Myocyte (in vitro differentiated cells): ENCODE data around the gene RXRA. TPM values are rescaled to one million over a fixed set of nuclear protein-coding genes. Genes with fewer than 3 reads are reported as not detected.
"Not testable (repeated sequence)": the region's sequence is repeated elsewhere in the genome, so short reads cannot be mapped to it uniquely, and the experiment has no call there.

Experiments
- DNase-seq: peaks from one replicate; pipeline ENCODE4 v3.0.0-alpha.2; 2012; ENCODE audit warnings: low read depth
- total RNA-seq: library from RNA; depleted of rRNA; stranded (reverse); fragments of >200 nt; gene quantifications from 2 replicates; pipeline ENCODE4 v1.2.3, GENCODE V29; 2014

RXRA gene
- total RNA-seq, 1 donor from 2014 or later, result 25.4 TPM

DNA sequence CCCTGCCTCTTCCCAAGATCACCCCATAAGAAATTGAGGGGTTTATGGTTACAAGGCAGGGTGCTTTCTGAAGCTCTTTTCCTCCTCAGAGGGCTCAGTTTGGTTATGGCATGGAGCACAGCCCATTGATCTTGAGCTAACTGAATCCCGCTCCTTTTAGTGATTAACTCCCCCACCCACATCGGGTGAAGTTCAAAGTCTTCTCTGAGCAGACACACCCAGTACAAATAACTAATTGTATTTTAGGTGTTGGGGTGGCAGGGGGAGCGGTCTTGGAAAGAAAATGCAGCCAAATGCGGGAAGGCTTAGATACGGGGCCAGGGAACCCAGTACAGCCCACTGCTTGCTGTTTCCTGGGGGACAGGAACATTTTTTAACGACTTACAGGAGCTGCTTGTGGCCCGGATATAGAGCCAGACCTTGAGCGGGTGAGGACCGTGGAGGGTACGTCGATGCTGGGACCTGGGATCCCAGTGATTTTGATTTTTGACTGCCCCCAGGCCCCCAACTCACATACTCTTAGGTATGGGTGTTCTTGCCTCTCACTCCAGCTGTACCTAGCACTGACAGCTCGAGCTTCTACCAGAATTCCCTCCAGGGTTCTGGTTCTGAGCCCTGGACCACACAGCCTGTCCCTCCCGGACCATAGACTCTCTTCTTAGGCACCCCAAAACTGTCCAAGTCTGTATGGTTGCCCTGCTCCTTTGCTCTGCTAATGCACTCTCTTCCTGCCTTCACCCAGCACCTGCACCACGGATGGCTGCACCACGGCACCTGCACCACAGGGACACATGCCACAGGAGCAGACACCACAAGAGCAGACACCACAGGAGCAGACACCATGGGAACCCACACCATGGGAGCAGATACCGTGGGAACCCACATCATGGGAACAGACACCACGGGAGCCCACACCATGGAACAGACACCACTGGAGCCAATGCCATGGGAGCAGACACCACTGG lies 18.3 kb upstream of the RXRA start:
- DNase-seq, result no peak

DNA sequence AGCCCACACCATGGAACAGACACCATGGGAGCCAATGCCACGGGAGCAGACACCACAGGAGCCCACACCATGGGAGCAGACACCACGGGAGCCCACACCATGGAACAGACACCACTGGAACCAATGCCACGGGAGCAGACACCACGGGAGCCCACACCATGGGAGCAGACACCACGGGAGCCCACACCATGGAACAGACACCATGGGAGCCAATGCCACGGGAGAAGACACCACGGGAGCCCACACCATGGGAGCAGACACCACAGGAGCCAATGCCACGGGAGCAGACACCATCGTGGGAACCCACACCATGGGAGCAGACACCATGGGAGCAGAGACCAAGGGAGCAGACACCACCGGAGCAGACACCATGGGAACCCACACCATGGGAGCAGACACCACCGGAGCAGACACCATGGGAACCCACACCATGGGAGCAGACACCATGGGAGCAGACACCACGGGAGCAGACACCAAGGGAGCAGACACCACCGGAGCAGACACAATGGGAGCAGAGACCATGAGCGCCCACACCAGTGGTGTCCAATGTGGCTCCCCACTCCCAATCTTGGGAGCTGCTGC lies 17.5 kb upstream of the RXRA start:
- not testable (repeated sequence) for DNase-seq

DNA sequence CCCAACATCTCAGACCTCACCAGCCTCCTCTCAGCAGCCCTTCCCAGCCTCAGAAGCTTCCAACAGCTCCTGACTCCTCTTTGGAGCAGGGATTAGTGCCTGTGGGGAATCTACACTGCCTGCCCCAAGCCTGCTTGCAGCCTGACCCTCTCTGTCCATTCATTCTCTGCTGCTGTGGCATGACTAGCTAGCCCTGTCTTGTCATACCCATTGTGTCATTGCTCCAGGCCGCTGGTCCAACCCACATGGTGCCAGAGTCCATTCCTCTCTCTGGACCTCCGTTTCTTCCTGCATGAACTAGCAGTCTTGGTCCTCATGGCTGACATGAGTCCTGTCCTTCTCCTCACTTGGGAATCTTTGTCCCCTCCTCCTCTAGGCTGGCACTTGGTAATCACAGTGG lies 12.8 kb upstream of the RXRA start:
- no peak for DNase-seq

DNA sequence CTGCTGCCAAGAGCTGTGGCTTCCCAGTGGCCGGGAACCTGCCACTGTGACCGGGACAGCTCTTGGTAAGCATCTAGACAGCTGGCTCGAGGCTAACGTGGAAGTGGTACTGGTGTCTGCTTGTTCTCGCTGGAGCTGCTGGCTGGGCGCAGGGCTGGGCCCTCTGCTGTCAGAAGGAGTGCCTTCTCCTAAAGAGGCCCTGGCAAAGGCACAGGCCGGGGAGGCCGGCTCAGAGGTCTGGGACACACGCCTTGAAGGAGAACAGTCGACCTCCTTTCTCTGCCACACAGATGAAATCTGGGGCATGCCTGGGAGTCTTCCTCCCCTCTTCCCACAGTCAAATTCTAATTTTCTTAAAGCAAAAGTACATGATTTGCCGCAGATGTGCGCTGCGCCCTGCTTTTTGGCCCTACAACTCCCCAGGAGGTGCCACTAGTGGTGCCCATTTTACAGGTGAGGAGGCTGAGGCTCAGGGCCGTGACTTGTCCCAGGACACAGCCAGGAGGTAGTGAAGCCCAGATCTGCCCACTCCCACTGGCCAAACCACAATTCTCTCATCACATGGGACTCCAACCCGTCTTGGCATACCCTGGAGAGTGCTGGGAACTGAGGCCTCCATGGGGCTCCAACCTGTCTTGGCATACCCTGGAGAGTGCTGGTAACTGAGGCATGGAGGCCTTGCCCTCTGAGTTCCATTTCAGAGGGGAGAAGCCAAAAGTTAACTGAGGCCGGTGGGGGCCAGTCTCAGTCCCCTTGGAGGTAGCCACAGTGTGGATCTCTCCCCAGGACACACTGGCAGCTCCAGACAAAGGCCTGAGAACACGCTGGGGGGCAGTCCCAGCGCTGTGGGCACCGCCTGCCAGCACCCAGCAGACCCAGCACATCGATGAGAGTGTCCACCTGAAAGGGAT lies 12.0 kb upstream of the RXRA start:
- no peak for DNase-seq

DNA sequence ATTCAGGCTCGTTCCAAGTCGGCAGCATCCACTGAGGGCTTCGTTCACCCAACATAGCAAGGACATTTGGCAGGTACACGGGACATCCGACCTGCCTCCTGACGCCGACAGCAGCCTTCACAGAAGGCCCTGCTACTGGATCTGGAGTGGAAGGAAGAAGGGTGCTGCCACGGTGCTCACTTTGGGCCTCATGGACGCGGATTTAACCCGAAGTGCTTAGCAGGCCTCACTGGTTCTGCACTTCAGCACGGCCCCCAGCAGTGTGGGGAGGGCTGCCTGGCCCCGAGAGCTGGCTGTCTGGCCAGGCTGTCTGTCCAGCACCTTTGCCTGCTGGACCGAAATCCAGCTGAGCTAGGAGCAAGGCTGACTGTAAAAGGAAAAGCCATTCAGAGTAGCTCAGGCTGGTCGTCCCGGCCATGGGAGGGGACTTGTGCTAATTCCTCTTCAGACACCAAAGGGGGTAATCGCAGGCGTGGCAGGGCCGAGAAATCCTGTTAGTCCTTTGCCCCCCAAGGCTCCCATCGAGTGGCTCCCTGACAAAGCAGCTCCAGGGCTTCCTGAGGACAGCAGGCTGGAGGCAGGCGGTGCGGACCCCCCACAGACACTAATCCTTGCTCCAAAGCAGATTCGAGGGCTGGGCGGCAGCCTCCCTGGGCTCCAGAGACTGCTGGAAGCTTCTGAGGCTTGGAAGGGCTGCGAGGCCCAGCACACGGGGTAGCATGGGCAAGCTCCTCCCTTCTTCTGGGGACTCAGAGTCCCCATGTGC lies 11.1 kb upstream of the RXRA start:
- DNase-seq, result no peak

DNA sequence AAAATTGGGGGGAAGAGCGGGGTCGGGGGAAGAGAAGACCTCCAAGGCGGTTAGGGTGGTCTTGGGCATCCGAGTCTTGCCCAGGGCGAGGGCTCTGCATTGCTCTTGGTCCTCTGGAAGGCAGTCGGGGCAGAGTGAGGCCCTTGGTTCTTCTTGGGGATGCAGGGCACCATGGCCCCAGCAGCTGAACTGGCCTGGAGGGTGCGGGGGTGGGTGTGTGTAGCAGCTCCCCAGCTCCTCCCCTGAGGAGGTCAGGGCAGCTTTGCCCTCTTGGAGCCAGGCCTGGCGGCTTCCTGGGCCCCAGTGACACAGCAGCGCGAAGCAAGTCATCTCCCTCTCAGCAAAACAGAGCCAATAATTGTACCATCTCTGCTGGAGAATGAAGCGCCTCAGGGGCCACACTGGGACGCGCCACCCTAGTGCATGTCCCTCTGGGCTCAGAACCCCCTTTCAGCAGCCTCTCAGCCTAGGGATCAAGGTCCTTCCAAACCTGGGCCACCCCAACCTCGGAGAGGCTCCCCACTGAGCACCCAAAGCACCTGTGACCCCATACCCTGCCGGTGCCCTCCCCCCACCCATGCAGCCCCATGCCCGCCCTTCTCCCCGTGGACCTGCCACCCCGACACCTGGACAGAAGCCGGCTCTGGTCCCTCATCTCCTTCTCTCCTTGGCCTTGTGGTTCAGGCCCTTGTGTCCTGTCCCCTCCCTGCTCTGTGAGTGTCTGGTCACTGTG lies 10.4 kb upstream of the RXRA start:
- DNase-seq, result no peak

DNA sequence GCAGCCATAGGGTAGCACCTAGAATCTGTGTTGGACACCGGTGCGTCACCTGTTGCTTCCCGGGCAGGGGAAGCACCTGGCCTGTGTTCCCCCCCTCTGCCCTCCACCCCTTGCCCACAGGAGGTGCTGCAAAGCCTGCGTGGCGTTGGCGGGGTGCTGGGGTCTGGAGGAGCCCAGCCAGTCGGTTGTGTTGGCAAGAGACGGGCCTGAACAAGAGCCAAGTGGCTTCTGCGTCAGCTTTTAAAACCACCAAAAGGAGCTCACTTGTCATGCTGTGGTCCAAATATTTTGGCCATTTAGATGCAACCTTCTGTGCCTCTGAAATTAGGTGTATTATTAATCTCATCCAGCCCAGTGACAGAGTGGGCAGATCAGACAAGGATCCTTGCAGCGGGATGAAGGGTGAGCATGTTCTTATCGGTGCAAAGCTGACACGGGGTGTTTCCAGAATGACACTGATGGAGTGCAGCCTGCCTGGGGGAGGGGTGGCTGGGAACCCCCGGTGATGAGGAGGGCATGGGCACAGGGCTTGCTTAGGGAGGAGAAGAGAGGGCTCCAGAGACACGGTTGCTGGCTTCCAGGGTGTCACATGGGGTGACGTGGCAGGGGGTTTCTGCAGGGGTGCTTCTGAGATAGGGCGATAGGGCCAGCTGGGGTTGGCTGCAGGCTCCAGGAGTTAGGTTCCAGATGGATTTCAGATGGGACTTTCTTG lies 9.7 kb upstream of the RXRA start:
- peak; percentile 53 for DNase-seq

DNA sequence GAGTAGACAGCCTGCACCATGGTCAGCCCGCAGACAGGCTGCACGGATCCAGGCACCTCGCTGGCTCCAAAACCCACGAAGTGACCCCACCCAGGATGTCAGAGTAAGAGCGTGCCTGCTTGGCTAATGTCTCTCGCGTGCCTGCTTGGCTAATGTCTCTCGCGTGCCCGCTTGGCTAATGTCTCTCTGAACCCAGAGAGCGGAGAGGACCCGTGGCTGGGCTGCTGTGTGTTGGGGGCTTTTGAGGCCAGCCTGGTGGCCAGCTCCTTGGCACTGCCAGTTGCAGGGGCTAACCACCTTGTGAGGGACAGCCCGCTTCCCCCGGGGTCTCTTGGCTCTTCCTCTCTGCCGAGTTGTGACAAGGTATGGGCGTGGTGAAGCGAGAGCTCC lies 8.9 kb upstream of the RXRA start:
- no peak for DNase-seq

DNA sequence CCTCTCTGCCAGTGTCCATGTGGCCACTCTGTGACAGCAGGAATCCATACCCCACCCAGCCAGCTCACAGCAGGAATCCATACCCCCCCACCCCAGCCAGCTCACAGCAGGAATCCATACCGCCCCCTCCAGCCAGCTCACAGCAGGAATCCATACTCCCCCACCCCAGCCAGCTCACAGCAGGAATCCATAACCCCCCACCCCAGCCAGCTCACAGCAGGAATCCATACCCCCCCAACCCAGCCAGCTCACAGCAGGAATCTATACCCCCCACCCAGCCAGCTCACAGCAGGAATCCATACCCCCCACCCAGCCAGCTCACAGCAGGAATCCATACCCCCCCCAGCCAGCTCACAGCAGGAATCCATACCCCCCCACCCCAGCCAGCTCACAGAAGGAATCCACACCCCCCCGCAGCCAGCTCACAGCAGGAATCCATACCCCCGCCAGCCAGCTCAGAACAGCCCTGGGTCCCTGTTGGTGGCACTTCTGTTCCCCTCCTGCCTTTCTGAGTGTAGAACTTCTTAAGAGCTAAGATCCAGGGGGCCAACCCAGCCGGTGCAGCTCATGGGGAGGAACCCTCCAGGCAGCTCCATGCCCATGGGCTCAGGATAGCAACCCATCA lies 8.4 kb upstream of the RXRA start:
- DNase-seq, result no peak

DNA sequence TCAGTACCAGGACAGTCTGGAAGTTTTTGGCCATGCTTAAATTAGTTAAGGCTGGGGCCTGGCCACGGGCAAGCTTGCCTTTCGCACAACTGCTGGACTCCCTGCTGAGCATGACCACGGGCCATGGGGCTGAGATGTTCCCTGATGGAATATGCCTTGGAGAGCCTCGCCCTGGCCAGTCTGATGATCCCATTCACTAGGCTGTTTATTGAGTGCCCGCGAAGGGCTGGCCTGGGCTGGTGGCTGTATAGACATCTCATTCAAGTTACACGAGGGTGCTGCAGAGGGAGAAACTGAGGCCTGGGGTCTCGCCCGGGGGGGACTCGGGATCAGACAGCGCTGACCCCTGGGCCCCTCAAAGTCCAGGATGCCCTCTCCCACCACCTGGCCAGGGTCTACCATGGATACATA lies 7.8 kb upstream of the RXRA start:
- DNase-seq, result peak; percentile 53

DNA sequence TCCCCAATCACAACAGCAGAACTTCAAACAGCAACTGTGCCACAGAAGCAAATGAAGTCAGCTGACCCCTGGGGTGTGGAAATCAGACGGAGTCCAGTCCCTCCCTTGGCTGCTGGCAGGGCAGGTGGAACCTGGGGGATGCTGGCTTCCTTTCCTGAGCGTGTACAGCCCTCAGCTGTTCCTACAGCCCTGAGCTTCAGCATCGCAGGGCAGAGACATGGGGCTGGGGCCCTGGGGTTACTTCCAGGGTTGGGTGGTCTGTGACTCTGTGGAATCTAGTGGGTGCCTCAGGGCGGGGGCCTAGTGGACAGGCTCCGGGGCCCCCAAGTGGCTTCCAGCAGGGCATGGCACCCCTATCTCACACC lies 7.3 kb upstream of the RXRA start:
- no peak for DNase-seq

DNA sequence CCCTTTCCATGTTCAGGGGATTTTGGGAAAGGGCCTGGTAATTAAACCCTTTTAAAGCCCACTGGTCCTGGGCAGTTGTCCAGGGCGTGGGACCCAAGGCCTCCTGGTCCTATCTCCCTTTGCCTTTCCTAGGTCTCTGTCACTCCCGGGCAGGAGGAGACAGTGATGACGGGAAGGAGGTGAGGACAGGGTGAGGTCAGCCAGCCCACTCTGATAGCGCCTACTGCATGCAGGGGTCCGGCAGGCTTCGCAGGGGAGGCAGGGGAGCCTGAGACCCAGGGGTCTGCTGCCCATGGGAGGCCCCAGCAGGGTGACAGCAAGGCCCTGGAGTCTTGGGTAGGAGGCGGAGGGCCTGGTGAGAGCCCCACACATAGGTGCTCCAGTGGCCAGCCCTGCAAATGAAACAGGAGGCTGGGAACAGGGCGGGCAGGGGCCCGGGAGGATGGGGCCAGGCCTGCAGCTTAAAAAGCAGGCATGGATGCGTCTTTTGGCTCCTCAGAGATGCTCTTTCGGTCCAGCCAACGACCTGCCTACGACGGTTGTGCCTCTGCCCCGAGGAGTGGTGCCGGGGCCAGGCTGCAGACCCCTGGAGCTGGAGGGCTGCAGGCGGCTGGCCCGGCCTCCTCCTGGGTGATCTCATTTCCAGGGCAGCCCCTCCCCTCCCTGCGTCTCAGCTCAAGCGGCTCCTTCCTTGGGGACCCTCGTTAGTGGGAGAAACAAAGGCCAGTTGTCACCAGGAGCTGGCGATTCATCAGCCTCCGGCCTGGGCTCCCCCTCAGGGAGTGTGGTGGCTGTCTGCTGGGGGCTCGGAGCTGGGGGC lies 6.7 kb upstream of the RXRA start:
- DNase-seq, result no peak

DNA sequence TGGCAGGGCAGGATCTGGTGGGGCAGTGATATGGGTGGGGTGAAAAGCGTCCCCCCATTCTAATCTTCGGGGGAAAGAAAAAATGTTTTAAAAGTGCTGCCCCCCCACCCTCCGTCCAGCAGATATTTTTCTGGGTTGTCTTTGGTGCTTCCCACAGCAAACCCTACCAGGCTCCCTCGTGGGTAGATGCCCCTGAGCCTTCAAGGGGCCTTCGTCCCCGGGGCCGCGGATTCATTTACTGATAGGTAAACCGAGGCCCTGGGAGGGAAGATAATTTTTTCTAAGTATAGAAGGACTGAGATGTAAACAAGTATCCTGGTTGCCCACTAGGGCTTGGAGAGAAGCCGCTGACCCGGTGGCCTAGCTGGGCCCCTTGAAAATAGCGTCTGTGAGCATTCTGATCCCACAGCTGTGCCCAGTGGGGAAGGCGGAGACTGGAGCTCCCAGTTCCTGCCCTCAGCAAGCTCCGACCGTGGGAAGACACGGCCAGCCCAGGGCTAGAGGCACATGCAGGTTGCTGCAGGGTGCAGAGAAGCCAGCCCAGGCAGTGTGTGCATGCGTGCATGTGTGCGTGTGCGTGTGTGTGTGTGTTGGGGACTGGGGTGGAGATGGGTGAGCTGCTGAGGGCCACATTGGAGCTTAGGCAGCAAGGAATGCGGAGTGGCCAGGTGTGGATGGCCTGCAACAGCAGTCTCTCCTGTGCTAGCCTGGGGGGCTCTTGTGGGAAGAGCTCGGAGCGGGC lies 6.0 kb upstream of the RXRA start:
- DNase-seq, result no peak

DNA sequence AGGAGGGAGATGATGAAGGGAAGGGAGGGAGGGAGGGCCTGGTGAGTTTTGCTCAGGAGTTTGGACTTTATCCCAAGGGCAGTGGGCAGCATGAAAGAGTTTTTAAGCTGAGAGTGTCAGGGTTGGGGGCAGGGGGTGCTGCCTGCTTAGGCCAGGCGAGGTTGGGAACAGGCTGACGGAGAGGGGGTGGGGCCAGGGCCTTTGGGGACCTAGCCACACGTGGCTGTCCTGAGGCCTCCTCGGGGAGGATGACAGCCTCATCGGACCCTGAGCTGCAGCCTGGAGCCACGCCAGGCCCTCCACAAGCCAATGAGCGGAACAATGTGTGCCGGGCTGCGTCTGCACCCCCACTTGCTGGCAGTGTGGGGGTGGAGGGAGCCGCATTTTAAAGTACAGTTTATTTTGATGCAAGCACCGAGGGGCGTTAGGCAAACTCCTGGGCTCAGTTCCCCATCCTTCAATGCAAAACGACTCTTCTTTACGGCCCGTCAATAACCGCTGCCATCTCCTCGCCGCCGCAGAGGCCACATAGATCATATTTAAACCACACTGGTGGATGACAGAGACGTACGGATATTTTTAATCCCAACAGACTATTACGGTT lies 5.3 kb upstream of the RXRA start:
- DNase-seq, result no peak

DNA sequence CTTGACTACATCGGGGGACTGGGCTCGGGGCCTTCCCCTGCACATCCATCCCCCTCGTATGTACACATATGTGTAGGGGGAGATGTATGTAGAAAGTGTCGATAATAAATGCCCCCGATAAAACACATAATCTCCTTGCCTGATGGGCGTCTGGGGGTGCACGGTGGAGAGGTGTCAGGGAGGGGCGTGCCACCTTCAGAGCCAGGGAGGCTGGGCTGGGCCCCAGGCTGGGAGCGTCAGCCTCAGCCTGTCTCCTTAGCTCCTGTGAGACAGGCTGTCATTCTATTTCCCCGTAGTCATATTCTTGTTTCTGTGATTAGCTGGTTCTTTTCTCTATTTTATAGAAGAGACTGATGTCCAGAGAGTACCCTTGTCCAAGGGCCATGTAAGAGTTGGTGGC lies 4.7 kb upstream of the RXRA start:
- no peak for DNase-seq

DNA sequence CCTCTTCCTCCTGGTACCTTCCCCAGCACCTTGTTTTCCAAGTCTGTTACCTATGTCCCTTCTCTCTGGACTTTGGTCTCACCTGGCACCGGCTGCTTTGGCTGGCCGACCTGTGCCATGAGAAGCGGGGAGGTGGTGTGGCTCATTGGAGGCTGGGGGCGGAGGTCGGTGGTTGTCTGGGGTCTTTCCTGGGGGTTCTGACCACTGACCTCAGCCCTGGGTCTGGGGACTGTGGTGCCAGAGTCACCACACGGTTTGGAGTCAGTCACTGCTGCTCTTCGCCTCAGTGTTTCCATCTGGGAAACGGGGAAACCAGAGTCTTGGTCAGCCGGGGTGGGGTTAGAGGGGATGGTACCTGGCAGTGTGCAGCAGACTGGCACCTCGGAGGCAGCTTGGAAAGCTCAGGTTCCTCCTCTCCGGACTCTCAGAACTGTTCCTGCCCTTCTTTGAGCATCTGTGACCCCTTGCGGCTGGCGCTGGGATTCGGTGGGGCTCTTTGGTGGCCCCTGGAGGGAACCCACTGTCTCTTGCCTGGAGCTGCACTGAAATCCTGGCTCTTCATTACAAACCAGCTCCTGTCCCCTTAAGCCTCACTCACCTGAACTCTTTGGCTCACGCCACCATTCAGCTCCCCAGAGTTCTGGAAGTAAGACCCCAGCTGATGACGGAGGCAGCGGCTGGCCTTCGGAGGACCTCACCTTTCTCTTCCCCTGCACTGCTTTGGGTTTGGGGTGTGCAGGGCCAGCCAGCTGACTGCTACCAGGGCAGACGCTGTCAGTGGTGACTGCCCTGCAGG lies 4.1 kb upstream of the RXRA start:
- no peak for DNase-seq
